NCI-H2227 (cell line): Measurements from ENCODE around the gene DPYD.

Source experiments
- DNase-seq: peaks from one replicate; lab custom pipeline; 2025; ENCODE audit not compliant: unreplicated experiment; lab: John Stamatoyannopoulos, UW

The DPYD gene

GRCh38 chr1:97461782-97462181 is 459.1 kb downstream of the DPYD start:
- DNase-seq: no peak

DNA sequence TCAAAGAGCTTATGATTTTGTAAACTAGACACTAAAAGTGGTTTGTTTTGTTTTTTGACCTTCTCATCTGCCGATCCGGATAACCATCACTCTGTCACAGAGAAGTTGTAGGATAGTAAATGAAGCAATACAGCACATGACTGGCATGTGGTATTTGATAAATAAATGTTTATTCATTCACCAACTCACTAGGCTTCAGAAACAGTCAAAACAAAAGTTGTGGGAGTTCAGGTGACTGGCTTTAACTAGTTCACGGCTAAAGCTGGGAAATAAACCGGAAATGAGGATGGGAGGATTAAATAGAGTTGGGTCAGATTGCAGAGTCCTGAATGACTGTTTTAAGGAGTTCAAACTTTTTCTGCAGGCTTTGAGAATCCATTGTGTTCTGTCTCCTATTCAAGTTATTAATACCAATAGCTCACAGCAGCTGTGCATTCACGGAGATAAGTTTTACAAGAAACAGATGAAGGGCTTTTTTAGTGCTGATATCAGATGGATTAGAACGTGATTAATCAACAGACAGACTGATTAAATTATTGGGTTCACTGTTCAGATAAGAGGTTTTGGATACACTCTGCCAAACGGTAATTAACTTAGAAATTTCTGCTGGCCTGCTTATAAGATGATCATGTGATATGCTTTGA is 463.3 kb downstream of the DPYD start:
- DNase-seq: no peak

- DNase-seq: no peak
Observed at GRCh38 chr1:97451944-97452343, 468.9 kb downstream of the DPYD start.

- no peak for DNase-seq
Observed at GRCh38 chr1:97451046-97451826, 469.6 kb downstream of the DPYD start.

- DNase-seq: no peak
Observed at GRCh38 chr1:97441966-97442365, 478.9 kb downstream of the DPYD start.

DNA sequence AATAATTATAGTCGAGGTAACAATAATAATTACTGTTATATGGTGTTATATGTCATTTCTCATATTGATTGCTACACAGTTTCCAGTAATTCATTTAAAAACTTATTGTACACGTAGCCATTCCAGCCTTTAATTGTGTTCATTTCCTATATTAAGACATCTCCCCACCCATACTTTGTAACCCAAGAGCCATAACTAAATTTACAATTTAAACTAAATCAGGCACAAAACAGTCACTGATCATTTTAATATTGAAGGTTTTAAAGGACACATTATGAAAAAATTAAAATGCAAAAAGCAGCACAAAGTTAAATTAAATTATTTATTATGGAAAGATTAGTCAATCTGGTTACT is 487.0 kb downstream of the DPYD start:
- no peak for DNase-seq

DNA sequence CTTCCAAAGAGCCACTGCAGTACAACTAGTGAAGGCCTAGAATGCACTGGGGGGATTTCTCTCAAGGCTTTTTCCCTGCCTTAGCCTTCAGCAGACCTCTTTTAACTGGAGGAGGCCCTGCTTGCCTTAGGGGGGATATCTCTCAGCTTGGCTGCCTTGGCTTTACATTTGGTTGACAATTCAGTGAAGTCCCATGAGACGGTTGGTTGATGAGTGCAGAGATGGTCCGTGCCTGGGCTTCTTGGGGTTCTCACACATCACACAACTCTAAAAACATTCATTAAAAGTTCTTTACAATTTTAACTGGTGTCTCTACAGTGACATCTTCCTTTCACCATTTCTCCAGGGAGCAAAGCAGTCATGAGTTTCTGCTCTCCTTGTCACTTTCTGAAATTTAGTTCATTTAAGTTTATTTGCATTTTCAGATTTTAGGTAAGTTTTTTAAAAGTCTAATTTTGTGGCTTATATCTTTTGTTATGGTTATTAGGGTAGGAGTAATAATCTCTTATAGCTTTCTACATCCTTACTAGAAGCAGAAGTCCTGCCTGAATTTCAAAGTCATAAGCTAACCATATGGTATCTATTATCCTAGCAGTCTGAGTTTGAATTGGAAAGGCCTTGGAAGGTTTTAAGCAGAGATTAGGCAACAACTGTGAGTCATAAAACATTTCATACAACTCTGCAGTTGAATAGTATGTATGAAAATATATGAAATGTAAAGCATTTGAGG is 487.6 kb downstream of the DPYD start:
- no peak for DNase-seq

- DNase-seq: no peak
Observed at GRCh38 chr1:97427371-97427770, 493.5 kb downstream of the DPYD start.

- no peak for DNase-seq
Observed at GRCh38 chr1:97424209-97424608, 496.6 kb downstream of the DPYD start.

GRCh38 chr1:97423403-97423802 is 497.4 kb downstream of the DPYD start:
- DNase-seq: peak; percentile 92

GRCh38 chr1:97417661-97418060 is 503.2 kb downstream of the DPYD start:
- DNase-seq: no peak

GRCh38 chr1:97414682-97415312 is 506.0 kb downstream of the DPYD start:
- DNase-seq: no peak

GRCh38 chr1:97412737-97413136 is 508.1 kb downstream of the DPYD start:
- no peak for DNase-seq

GRCh38 chr1:97412166-97412565 is 508.7 kb downstream of the DPYD start:
- DNase-seq: no peak

- no peak for DNase-seq
Observed at GRCh38 chr1:97396463-97396862, 524.4 kb downstream of the DPYD start.

- no peak for DNase-seq
Observed at GRCh38 chr1:97392701-97393100, 528.1 kb downstream of the DPYD start.

DNA sequence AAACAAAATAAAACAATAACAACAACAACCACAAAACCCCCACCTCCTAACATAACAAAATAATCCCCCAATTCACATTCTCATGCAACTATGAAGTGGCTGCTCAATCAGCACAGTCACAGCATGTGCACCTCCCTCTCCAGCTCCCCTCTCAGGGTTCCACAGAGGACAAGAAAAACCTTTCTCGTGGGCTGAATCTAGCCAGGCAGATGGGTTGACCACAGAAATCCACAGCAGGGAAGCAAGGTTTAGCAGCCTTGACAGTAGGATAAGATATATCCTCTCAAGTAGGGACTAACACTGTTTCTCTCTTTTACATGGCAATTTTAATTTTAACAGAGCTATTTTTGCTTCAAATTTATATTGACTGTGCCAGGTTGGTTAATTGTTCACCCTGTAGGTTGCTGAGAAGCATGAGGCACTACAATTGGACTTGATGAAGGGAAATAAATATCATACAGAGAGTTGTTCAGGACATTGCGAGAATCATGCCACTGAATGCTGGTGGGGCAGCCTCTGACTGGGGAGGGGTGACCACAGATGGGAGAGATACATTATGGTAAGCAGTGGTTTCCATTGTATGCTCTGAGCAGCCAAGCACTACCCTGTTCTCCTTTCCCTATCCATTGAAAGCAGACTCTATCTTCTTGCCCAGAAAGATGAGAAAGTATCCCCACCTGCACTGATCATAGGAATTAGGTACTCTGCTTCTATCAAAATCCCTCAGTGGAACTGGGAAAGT is 535.1 kb downstream of the DPYD start:
- DNase-seq: no peak

DNA sequence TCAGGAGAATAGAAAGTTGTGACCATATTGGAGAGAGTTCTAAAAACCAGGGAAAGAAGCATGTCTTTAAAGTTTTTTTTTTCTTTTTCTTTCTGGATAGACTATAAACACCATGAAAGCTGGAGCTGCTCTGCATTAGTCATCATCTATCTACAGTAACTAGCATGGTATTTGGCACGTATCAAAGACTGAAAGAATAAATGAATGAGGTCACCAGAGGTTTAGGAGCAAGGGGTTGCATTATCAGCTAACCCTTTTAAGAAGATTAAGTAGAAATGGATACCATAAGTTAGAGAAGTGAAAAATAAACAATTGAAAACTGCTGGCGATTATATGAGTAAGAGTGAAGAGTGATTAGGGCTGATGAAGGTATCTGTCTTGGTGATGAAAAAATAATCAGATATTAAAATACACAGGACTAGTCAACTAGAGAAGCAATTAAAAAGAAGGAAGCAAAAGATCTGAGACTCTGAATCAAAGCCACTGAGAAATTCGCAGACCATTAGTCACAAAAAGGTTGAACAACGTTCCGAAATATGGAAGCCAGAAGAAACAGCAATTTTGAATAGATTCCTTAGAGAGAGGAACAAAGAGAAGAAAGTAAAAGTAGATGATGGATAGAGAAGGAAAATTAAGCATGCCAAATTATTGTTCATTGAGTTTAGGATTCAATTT is 536.4 kb downstream of the DPYD start:
- no peak for DNase-seq

DNA sequence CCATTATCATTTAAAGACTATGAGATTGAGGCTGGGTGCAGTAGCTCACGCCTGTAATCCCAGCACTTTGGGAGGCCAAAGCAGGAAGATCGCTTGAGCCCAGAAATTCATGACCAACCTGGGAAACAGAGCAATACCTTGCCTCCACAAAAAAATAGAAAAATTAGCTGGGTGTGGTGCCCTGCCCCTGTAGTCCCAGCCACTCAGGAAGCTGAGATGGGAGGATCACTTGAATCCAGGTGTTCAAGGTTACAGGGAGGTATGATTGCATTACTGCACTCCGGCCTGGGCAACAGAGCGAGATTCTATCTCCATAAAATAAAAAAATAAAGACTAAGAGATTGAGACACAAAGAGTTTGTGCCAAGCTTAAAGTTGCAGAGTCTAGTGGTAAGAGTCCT is 537.0 kb downstream of the DPYD start:
- no peak for DNase-seq

- no peak for DNase-seq
Observed at GRCh38 chr1:97382206-97382605, 538.6 kb downstream of the DPYD start.
